LNCAP (cell line): ENCODE results near the gene ATXN7L1.

Experiments used
- TF ChIP-seq, protein P1 (sequence below): fragments of 450-650 bp; IDR thresholded peaks from 2 replicates; pipeline ENCODE4 v1.5.1; 2017; ENCODE audit warnings: mild to moderate bottlenecking

The ATXN7L1 gene

DNA sequence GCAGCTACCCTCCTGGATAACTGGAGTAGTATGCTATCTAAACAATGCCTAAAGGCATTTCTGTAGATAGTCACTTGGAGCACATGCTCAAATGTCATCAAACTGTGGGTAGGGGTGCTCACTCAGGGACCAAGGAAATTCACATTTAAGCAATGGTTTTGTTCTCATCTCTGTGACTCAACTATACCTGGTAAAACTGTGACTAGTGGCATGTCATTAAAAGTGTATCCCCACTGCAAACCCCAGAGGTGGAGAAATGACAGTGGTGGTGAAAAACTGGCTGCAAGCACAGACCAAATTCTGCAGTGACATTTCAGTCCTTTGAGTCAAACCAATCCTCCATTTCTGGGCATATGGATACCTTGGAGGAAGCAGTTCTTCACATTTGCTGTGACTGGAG, 160.9 kb downstream of the ATXN7L1 start:
- TF ChIP-seq, protein P1, sequence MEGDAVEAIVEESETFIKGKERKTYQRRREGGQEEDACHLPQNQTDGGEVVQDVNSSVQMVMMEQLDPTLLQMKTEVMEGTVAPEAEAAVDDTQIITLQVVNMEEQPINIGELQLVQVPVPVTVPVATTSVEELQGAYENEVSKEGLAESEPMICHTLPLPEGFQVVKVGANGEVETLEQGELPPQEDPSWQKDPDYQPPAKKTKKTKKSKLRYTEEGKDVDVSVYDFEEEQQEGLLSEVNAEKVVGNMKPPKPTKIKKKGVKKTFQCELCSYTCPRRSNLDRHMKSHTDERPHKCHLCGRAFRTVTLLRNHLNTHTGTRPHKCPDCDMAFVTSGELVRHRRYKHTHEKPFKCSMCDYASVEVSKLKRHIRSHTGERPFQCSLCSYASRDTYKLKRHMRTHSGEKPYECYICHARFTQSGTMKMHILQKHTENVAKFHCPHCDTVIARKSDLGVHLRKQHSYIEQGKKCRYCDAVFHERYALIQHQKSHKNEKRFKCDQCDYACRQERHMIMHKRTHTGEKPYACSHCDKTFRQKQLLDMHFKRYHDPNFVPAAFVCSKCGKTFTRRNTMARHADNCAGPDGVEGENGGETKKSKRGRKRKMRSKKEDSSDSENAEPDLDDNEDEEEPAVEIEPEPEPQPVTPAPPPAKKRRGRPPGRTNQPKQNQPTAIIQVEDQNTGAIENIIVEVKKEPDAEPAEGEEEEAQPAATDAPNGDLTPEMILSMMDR: no peak

DNA sequence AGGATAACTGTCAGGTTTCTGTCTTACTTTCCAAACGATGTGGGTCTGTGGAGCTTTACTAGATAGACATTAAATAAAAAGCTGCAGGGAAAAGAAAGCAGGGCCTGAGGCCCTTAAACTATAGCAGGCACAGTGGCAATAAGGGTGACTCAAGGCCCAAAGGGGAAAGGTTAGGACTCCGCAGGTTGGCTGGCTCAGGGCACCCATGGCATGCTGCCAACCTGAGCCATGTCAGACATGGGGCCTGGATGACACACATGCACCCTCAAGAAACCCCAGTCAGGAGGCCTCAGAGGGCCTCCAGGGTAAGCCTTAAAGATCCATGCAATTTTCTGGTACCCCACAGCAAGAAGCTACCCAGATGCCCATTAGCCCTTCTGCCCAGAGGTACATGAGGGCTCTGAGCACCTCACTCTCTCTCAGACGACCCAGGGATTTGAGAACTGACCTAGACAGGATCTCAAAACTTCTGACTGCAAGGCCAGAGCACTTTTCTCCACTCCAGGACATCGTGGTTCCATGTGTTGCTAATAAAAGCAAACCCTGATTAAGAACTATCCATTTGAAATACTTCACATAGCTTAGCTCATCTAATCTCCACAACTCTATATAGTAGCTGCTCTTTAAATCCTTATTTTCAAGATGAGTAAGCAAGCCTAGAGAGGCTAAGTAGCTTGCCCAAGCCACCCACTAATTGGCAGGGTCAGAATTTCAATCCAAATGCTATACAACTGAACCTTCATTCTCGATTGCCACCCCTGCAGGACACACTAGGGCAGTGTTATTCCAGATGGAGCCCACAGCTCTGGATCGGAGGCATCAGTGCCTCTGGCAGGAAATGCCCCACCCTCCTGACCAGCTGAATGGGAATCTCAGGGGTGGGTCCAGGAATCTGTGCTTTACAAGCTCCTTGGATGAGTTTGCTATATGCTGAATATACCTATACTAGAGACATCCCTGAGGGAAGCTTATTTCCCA, 162.6 kb downstream of the ATXN7L1 start:
- TF ChIP-seq, protein P1: no peak

DNA sequence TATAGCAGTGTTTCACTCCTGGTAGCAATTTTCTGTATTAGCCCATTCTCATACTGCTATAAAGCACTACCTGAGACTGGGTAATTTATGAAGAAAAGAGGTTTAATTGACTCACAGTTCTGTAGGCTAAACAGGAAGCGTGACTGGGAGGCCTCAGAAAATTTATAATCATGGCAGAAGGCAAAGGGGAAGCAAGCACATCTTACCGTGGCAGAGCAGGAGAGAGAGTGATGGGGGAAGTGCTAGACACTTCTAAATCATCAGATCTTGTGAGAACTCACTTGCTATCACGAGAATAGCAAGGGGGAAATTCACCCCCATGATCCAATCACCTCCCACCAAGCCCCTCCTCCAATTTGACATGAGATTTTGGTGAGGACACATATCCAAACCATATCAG, 163.5 kb downstream of the ATXN7L1 start:
- TF ChIP-seq, protein P1: no peak

DNA sequence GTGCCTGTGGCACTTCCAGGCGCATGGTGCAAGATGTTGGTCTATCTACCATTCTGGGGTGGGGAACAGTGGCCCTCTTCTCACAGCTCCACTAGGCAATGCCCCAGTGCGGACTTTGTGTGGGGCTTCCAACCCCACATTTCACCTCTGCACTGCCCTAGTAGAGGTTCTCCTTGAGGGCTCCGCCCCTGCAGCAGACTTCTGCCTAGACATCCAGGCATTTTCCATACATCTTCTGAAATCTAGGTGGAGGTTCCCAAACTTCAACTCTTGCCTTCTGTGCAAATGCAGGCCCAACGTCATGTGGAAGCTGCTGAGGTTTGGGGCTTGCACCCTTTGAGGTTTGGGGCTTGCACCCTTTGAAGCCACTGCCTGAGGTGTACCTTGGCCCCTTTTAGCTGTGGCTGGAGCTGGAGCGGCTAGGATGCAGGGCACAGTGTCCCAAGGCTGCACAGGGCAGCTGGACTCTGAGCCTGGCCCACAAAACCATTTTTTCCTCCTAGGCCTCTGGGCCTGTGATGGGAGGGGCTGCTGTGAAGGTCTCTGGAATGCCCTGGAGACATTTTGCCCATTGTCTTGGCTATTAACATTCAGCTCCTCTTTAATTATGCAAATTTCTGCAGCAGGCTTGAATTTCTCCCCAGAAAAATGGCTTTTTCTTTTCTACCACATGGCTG, 164.5 kb downstream of the ATXN7L1 start:
- TF ChIP-seq, protein P1: no peak

DNA sequence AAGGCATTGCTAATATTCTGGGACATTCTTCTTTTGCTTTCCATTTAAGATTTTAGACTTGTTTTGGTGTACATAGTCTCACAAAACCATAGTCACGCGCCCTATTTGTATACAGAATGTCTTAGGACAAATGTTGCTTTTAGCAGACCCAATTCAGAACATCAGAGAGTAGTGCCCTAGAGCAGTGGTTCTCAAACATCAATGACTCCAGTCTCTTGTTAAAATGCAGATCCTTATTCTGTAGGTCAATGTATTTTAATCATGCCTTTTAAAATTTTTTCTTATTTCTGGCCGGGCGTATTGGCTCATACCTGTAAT, 167.7 kb downstream of the ATXN7L1 start:
- TF ChIP-seq, protein P1: no peak

DNA sequence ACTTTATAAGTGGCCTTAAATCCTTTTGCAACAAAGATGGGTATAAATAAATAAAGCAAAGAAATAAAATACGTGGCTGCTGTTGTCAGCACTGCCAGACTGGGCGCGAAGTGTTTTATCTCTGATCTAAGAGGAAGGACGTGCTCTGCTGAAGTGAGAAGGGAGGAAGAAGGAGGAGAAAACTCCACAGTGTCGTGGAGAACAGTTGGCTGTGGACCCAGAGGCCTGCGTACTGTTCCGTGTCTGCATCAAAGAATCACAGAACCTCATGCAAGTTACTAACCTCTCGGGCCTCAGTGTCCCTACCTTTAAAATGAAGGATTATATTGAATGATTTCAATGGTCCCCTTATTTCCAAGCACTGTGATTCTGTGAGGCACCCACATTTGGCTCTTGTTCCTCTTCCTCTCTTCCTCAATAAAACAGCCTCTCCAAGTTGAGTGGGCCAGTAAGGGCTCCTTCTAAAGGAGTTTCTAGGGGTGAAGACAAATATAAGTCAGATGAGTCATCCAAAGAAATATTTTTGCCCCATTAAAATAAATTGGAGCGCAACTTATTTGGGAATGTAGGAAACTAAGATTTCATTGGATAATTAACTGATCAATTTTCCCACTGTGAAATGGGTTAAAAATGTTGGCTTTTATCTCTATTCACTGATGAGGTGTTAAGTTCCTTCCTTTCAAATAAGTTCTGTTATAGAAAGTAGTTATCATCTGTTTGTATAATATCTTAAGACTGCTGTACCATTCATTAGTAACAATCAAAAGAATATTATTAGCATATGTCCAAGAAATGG, 168.2 kb downstream of the ATXN7L1 start:
- TF ChIP-seq, protein P1: no peak

DNA sequence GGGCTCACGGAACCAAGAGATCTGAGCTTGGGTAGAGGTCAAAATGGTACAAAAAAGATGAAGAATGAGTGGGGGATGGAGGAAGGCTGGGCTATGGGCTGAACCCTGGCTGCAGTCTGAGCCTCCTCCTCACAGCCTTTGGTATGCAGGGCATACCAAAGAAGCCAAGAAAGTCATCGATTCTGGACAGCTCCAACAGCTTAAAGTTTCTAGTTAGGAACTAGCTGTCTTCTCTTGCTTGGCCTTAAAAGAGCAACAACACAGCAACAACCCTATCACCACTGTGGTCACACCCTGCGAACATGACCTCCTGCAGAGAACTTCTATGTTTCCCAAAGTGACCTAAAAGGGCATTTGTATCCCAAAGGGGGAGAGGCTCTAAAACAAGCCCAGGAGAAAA, 169.0 kb downstream of the ATXN7L1 start:
- TF ChIP-seq, protein P1: no peak
